PFSK-1 (cell line): ENCODE results near the gene SIRT7.

Experiments
- FOXP2 ChIP-seq: optimal IDR thresholded peaks from 2 replicates; pipeline ENCODE3; 2011; ENCODE audit warnings: borderline replicate concordance, control low read depth, inconsistent platforms; ENCODE audit not compliant: insufficient read depth; ENCODE audit errors: extremely low read length, extremely low read depth
- POLR2AphosphoS5 ChIP-seq: IDR thresholded peaks from 2 replicates; pipeline ENCODE4 v1.6.1; 2012; ENCODE audit warnings: low read depth, mild to moderate bottlenecking, control low read depth, low read length, moderate library complexity
- REST ChIP-seq, 2 experiments: IDR thresholded peaks; 2 replicates each; pipeline versions ENCODE4 v1.6.1 to v1.8.0; 2011 to 2012; ENCODE audit warnings: low read depth in 2 of 2, low read length in 2 of 2, control low read depth in 1 of 2, inconsistent platforms in 1 of 2, mild to moderate bottlenecking in 1 of 2, moderate library complexity in 1 of 2; ENCODE audit not compliant: insufficient read depth in 1 of 2
- SIN3A ChIP-seq: IDR thresholded peaks from 2 replicates; pipeline ENCODE4 v1.6.1; 2012; ENCODE audit warnings: mild to moderate bottlenecking, low read length, moderate library complexity, borderline replicate concordance; ENCODE audit not compliant: insufficient read depth
- TAF1 ChIP-seq: IDR thresholded peaks from 2 replicates; pipeline ENCODE4 v1.6.1; 2012; ENCODE audit warnings: low read length, control low read depth, borderline replicate concordance; ENCODE audit not compliant: insufficient read depth

SIRT7 gene

GRCh38 chr17:81865733-81866439, 52.1 kb downstream of the SIRT7 start:
- TF ChIP-seq REST (IDR thresholded peaks at IDR 0.05; ENCODE audit: insufficient read depth in 1 of 2, low read depth in 2 of 2, low read length in 2 of 2) (no peak), FOXP2 (no peak), SIN3A (0 out of 2 replicates have a peak, but pooled peaks have one; percentile 16), TAF1 (no peak; the same call in 1 of the 2 replicates)

- no peak for TF ChIP-seq SIN3A
- TF ChIP-seq POLR2AphosphoS5: no peak
- no peak for TF ChIP-seq TAF1
- TF ChIP-seq FOXP2: no peak
- TF ChIP-seq REST (IDR thresholded peaks at IDR 0.05; ENCODE audit: insufficient read depth in 1 of 2, low read depth in 2 of 2, low read length in 2 of 2): no peak
Observed at GRCh38 chr17:81865358-81865732, 52.6 kb downstream of the SIRT7 start.

GRCh38 chr17:81863833-81864768, 53.9 kb downstream of the SIRT7 start:
- TF ChIP-seq TAF1 (no peak), REST (IDR thresholded peaks at IDR 0.05; ENCODE audit: insufficient read depth in 1 of 2, low read depth in 2 of 2, low read length in 2 of 2) (no peak), SIN3A (no peak), POLR2AphosphoS5 (peak; percentile 18; the same call in 1 of the 2 replicates), FOXP2 (no peak)

- TF ChIP-seq REST (IDR thresholded peaks at IDR 0.05; ENCODE audit: insufficient read depth in 1 of 2, low read depth in 2 of 2, low read length in 2 of 2): no peak
- TF ChIP-seq TAF1: no peak
- TF ChIP-seq POLR2AphosphoS5: no peak; the same call in 1 of the 2 replicates
- TF ChIP-seq FOXP2: no peak
- no peak for TF ChIP-seq SIN3A
Observed at GRCh38 chr17:81863123-81863675, 54.8 kb downstream of the SIRT7 start.
